ENCODE results near the gene NUDT3.
"Not testable (repeated sequence)": the region's sequence is repeated elsewhere in the genome, so short reads cannot be mapped to it uniquely, and the experiment has no call there.

NUDT3 gene

GRCh38 chr6:34267746-34268145 is 124.7 kb downstream of the NUDT3 start:
- no peak for TF ChIP-seq CTCF (IDR thresholded peaks at IDR 0.05; ENCODE audit: extremely low read depth, missing control alignments)
- no peak for DNase-seq (ENCODE audit: low spot score)

GRCh38 chr6:34263484-34263883 is 129.0 kb downstream of the NUDT3 start:
- DNase-seq (ENCODE audit: low spot score): not testable (repeated sequence)

- TF ChIP-seq CTCF (IDR thresholded peaks at IDR 0.05; ENCODE audit: extremely low read depth, missing control alignments): no peak
- no peak for DNase-seq (ENCODE audit: low spot score)
These were observed 131.7 kb downstream of the NUDT3 start for GRCh38 chr6:34260576-34261267.

GRCh38 chr6:34259529-34260069 is 132.9 kb downstream of the NUDT3 start:
- DNase-seq (ENCODE audit: low spot score): no peak
- TF ChIP-seq CTCF (IDR thresholded peaks at IDR 0.05; ENCODE audit: extremely low read depth, missing control alignments): no peak

GRCh38 chr6:34252395-34252794 is 140.1 kb downstream of the NUDT3 start:
- not testable (repeated sequence) for DNase-seq (ENCODE audit: low spot score)

GRCh38 chr6:34249469-34250261 is 142.8 kb downstream of the NUDT3 start:
- peak; percentile 3 for DNase-seq (ENCODE audit: low spot score)
- TF ChIP-seq CTCF (IDR thresholded peaks at IDR 0.05; ENCODE audit: extremely low read depth, missing control alignments): no peak

GRCh38 chr6:34248727-34249468 is 143.6 kb downstream of the NUDT3 start, which contains the start of gene SMIM29:
SMIM29 (minus strand) TSS chr6:34249006; CDS start chr6:34247791, 1,215 bp downstream.
- peak; percentile 98 for DNase-seq (ENCODE audit: low spot score)
- TF ChIP-seq CTCF (IDR thresholded peaks at IDR 0.05; ENCODE audit: extremely low read depth, missing control alignments): peak; percentile 83

- TF ChIP-seq CTCF (IDR thresholded peaks at IDR 0.05; ENCODE audit: extremely low read depth, missing control alignments): no peak
- peak; percentile 73 for DNase-seq (ENCODE audit: low spot score)
These were observed 144.2 kb downstream of the NUDT3 start for GRCh38 chr6:34248198-34248726.

Measured in GM20000 (cell line).